ENCODE data around the gene EPHA6.

Gene EPHA6

DNA sequence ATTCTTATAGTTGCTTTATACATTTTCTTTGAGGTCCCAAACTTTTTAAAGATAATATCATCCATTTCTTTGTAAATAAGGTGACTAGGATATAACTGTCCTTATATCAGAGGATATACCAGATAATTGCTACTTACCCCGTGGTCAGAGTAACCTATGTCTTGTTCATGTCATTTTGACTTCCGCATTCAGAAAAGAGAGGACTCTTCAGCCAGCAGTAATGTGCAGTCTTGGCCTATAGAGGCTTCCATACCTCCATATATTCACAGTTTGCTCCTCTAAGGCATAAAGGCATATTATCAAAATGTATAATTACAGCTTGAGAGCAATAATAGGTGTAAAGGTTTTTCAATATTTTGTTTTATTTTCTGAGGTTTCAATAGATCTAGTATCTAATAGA is 38.5 kb downstream of the EPHA6 start:
- no peaks in the 10 kb centered on the region for H3K4me1 ChIP-seq (ENCODE audit: insufficient read depth, low read length)
- no peak for DNase-seq
- TF ChIP-seq, protein P1, sequence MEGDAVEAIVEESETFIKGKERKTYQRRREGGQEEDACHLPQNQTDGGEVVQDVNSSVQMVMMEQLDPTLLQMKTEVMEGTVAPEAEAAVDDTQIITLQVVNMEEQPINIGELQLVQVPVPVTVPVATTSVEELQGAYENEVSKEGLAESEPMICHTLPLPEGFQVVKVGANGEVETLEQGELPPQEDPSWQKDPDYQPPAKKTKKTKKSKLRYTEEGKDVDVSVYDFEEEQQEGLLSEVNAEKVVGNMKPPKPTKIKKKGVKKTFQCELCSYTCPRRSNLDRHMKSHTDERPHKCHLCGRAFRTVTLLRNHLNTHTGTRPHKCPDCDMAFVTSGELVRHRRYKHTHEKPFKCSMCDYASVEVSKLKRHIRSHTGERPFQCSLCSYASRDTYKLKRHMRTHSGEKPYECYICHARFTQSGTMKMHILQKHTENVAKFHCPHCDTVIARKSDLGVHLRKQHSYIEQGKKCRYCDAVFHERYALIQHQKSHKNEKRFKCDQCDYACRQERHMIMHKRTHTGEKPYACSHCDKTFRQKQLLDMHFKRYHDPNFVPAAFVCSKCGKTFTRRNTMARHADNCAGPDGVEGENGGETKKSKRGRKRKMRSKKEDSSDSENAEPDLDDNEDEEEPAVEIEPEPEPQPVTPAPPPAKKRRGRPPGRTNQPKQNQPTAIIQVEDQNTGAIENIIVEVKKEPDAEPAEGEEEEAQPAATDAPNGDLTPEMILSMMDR (IDR thresholded peaks at IDR 0.05; ENCODE audit: borderline replicate concordance, extremely low read depth, low read length, poor library complexity, severe bottlenecking), result no peak
- TF ChIP-seq EZH2 (IDR thresholded peaks at IDR 0.05; ENCODE audit: borderline replicate concordance, low read depth, low read length, severe bottlenecking), result no peak
- no peaks in the 10 kb centered on the region for H3K36me3 ChIP-seq (ENCODE audit: insufficient read depth, low read length)
- H4K20me1 ChIP-seq (ENCODE audit: insufficient read depth, low read length), result no peaks in the 10 kb centered on the region
- no peak overlapping the region for H3K9ac ChIP-seq (ENCODE audit: low read depth, low read length)
- no peak for ATAC-seq (ENCODE audit: insufficient read depth, low read depth)
- H3K4me3 ChIP-seq (ENCODE audit: low read depth in 1 of 2, low read length in 2 of 2), result no peak overlapping the region
- no peaks in the 10 kb centered on the region for H3K27me3 ChIP-seq (ENCODE audit: insufficient read depth, low read length, poor library complexity)
- no peaks in the 10 kb centered on the region for H3K79me2 ChIP-seq (ENCODE audit: insufficient read depth, low read length)
- H3K4me2 ChIP-seq (ENCODE audit: insufficient read depth, low read length), result no peak overlapping the region
- H3K9me3 ChIP-seq (ENCODE audit: insufficient read depth, low read length, severe bottlenecking), result no peaks in the 10 kb centered on the region
- no peak overlapping the region for H3K27ac ChIP-seq (ENCODE audit: low read length)
- no peak overlapping the region for H2AFZ ChIP-seq (ENCODE audit: low read depth, low read length)

DNA sequence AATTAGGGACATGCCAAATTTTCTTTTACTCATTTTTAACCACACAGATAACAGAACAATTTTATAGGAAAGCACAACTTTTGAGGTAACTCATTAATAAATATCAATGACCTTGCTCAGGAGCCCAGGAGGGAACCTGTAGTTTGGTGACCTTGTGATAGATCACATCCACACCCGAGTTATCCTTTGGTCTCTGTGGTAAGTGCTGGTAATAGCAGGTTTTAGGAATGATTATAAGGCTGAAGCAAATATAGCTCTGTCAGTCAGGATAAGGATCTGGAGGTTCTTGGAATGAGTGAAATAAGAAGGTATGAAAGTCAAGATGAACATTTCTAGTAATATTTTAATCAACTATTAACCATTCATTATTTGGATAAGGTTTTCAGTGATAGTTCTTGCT is 46.5 kb downstream of the EPHA6 start:
- DNase-seq (no peak), ATAC-seq (ENCODE audit: insufficient read depth, low read depth) (no peak)
- H3K36me3 ChIP-seq (ENCODE audit: insufficient read depth, low read length), result no peaks in the 10 kb centered on the region
- no peak overlapping the region for H3K4me2 ChIP-seq (ENCODE audit: insufficient read depth, low read length)
- H3K4me3 ChIP-seq (ENCODE audit: low read depth in 1 of 2, low read length in 2 of 2), result no peak overlapping the region
- H3K27me3 ChIP-seq (ENCODE audit: insufficient read depth, low read length, poor library complexity), result no peaks in the 10 kb centered on the region
- H3K9ac ChIP-seq (ENCODE audit: low read depth, low read length), result no peak overlapping the region
- no peaks in the 10 kb centered on the region for H3K9me3 ChIP-seq (ENCODE audit: insufficient read depth, low read length, severe bottlenecking)
- H4K20me1 ChIP-seq (ENCODE audit: insufficient read depth, low read length), result no peaks in the 10 kb centered on the region
- H3K79me2 ChIP-seq (ENCODE audit: insufficient read depth, low read length), result no peaks in the 10 kb centered on the region
- H2AFZ ChIP-seq (ENCODE audit: low read depth, low read length), result no peak overlapping the region
- H3K27ac ChIP-seq (ENCODE audit: low read length), result no peak overlapping the region
- no peak for TF ChIP-seq EZH2 (IDR thresholded peaks at IDR 0.05; ENCODE audit: borderline replicate concordance, low read depth, low read length, severe bottlenecking)
- TF ChIP-seq, protein P1 (IDR thresholded peaks at IDR 0.05; ENCODE audit: borderline replicate concordance, extremely low read depth, low read length, poor library complexity, severe bottlenecking), result no peak
- no peaks in the 10 kb centered on the region for H3K4me1 ChIP-seq (ENCODE audit: insufficient read depth, low read length)

DNA sequence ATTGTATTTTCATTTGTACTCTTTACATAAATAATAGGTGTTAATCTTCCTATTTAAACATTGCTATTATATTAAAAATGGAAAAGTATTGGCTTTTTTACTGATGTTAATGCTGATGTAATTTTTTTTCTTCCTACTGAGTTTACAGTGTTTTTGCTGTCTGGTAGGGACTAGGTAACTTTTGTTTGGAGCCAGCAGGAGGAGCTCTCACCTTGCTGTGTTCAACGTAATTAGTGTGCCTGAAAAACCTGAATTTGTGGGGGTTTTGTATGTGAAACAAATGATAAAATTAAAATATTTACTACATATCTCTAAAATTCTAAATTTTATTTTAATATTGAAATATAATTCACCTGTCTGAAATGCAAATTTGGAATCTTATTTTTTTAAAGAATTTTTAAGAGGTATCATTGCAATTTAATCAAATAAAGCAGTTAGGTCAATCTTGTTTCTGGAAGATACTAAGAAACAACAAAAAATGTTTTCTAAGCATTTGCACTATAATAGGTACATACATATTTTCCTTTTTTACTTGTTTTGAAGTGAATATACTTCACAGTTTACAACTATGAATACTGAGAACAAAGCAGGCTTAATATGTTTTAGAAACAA is 48.8 kb downstream of the EPHA6 start:
- no peaks in the 10 kb centered on the region for H3K4me1 ChIP-seq (ENCODE audit: insufficient read depth, low read length)
- H3K36me3 ChIP-seq (ENCODE audit: insufficient read depth, low read length), result no peaks in the 10 kb centered on the region
- TF ChIP-seq, protein P1 (IDR thresholded peaks at IDR 0.05; ENCODE audit: borderline replicate concordance, extremely low read depth, low read length, poor library complexity, severe bottlenecking), result peak; percentile 64
- no peak for TF ChIP-seq EZH2 (IDR thresholded peaks at IDR 0.05; ENCODE audit: borderline replicate concordance, low read depth, low read length, severe bottlenecking)
- H3K79me2 ChIP-seq (ENCODE audit: insufficient read depth, low read length), result no peaks in the 10 kb centered on the region
- H3K4me3 ChIP-seq (ENCODE audit: low read depth in 1 of 2, low read length in 2 of 2), result no peak overlapping the region
- DNase-seq (peak; percentile 24), ATAC-seq (ENCODE audit: insufficient read depth, low read depth) (0 out of 3 replicates have a peak, but pooled peaks have one; percentile 55)
- H3K4me2 ChIP-seq (ENCODE audit: insufficient read depth, low read length), result no peak overlapping the region
- H3K27me3 ChIP-seq (ENCODE audit: insufficient read depth, low read length, poor library complexity), result no peaks in the 10 kb centered on the region
- H3K9me3 ChIP-seq (ENCODE audit: insufficient read depth, low read length, severe bottlenecking), result no peaks in the 10 kb centered on the region
- H4K20me1 ChIP-seq (ENCODE audit: insufficient read depth, low read length), result no peaks in the 10 kb centered on the region
- no peak overlapping the region for H3K27ac ChIP-seq (ENCODE audit: low read length)
- no peak overlapping the region for H3K9ac ChIP-seq (ENCODE audit: low read depth, low read length)
- no peak overlapping the region for H2AFZ ChIP-seq (ENCODE audit: low read depth, low read length)

Data from DND-41 (cell line).